Ascending aorta (tissue), 2 donors: Measurements from ENCODE around the gene OLA1. TPM values are rescaled to one million over a fixed set of nuclear protein-coding genes. Genes with fewer than 3 reads are reported as not detected.

Experiments
- DNase-seq, 2 donors: peaks; one replicate each; pipeline ENCODE4 v3.0.0-alpha.2; 2019; ENCODE audit warnings: low spot score in 2 of 2
- H3K27ac ChIP-seq, 2 donors: fragments of 200-600 bp; sonication (generic); one replicate each; pipeline ENCODE4 v1.5.1; 2016 to 2017; ENCODE audit warnings: mild to moderate bottlenecking in 1 of 2
- H3K27me3 ChIP-seq: fragments of 200-600 bp; sonication (generic); one replicate; pipeline ENCODE4 v1.5.1; 2017
- H3K36me3 ChIP-seq, 2 donors: fragments of 200-600 bp; sonication (generic); one replicate each; pipeline ENCODE4 v1.5.1; 2016
- H3K4me1 ChIP-seq, 2 donors: fragments of 200-600 bp; sonication (generic); one replicate each; pipeline ENCODE4 v1.5.1; 2016 to 2017; ENCODE audit warnings: mild to moderate bottlenecking in 1 of 2
- H3K4me3 ChIP-seq, 2 donors: fragments of 200-600 bp; sonication (generic); one replicate each; pipeline ENCODE4 v1.5.1; 2016 to 2017; ENCODE audit warnings: mild to moderate bottlenecking in 1 of 2
- H3K9me3 ChIP-seq, 2 donors: fragments of 200-600 bp; sonication (generic); one replicate each; pipeline ENCODE4 v1.5.1; 2016
- intact Hi-C: fragments of 100-400 bp; cut with DNase I; formaldehyde crosslinking; loops from one replicate; pipeline ENCODE4 v1.15.1; 2023
- total RNA-seq: library from RNA; depleted of rRNA; stranded (reverse); fragments of >200 nt; gene quantifications from one replicate; pipeline ENCODE4 v1.1.0, GENCODE V29; 2016
- TF ChIP-seq, protein P1 (sequence below), 3 experiments: fragments of 200-600 bp in 2 of 3; fragments of 450-650 bp in 1 of 3; sonication (generic) in 2 of 3; IDR thresholded peaks; one replicate each; pipeline ENCODE4 v1.5.1; 2016 to 2019; ENCODE audit warnings: antibody characterized with exemption in 3 of 3, mild to moderate bottlenecking in 1 of 3, moderate library complexity in 1 of 3

The OLA1 gene
- total RNA-seq, 1 donor from 2014 or later = 29.5 TPM

DNA sequence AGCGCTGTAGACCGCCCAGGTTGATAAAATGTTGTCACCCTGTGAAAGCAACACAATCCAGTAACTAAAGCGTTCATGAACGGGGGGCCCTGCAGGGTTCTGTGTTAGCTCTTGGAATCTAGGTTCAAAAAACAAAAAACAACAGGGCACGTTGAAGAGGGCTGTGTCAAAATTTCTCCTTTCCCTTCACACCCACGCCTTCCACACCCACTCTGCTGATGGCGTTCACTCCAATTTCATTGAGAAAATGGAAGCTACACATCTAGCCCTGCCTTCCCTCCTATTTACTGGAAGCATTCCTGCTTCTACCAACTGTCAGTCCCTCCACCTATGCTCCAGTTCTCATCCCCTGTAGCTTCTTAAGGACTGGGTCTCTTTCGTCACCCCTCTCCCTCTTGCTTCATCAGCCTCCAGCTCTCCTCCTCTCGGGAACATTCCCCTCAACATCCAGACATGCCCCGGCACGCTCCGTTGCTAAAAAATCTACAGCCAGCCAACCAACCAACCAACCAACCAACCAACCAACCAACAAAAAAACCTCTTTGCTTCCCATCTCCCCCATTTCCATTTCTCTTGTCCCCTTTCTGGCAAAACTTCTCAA, 184.7 kb downstream of the OLA1 start:
- H3K27ac ChIP-seq = no peak overlapping the region
- intact Hi-C loops = no loop called here

DNA sequence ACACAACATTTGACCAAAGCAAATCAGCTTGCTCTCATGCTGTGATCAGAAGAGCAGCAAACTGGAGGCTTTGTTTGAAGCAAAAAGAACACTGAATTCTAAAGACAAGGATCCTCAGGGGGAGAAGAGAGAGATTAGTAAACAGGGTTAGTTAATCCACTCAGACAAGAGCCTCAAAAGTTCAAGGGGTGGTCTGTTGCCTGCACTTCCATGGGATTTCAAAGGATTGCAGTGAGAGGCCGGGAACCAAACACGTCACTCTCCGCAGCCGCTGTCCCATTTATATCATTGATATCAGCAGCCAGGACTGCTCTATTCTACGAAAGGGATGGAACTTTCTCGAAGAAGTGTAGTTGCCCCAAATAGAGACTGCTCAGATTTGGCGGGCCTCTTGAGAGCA, 185.4 kb downstream of the OLA1 start:
- H3K36me3 ChIP-seq = no peaks in the 10 kb centered on the region
- no peak overlapping the region for H3K4me3 ChIP-seq
- H3K27me3 ChIP-seq = no peaks in the 10 kb centered on the region
- intact Hi-C loops = no loop called here
- no peak for DNase-seq
- no peak overlapping the region for H3K27ac ChIP-seq
- no peaks in the 10 kb centered on the region for H3K4me1 ChIP-seq
- TF ChIP-seq, protein P1, sequence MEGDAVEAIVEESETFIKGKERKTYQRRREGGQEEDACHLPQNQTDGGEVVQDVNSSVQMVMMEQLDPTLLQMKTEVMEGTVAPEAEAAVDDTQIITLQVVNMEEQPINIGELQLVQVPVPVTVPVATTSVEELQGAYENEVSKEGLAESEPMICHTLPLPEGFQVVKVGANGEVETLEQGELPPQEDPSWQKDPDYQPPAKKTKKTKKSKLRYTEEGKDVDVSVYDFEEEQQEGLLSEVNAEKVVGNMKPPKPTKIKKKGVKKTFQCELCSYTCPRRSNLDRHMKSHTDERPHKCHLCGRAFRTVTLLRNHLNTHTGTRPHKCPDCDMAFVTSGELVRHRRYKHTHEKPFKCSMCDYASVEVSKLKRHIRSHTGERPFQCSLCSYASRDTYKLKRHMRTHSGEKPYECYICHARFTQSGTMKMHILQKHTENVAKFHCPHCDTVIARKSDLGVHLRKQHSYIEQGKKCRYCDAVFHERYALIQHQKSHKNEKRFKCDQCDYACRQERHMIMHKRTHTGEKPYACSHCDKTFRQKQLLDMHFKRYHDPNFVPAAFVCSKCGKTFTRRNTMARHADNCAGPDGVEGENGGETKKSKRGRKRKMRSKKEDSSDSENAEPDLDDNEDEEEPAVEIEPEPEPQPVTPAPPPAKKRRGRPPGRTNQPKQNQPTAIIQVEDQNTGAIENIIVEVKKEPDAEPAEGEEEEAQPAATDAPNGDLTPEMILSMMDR (IDR thresholded peaks at IDR 0.05) = no peak
- H3K9me3 ChIP-seq = no peaks in the 10 kb centered on the region

More for the DNA sequence above, 184.7 kb downstream of the OLA1 start:
- Histone ChIP-seq H3K36me3 (no peaks in the 10 kb centered on the region), H3K9me3 (no peaks in the 10 kb centered on the region), H3K4me1 (no peaks in the 10 kb centered on the region), H3K27me3 (no peaks in the 10 kb centered on the region), H3K4me3 (no peak overlapping the region)
- TF ChIP-seq, protein P1 (IDR thresholded peaks at IDR 0.05) = no peak
- no peak for DNase-seq

DNA sequence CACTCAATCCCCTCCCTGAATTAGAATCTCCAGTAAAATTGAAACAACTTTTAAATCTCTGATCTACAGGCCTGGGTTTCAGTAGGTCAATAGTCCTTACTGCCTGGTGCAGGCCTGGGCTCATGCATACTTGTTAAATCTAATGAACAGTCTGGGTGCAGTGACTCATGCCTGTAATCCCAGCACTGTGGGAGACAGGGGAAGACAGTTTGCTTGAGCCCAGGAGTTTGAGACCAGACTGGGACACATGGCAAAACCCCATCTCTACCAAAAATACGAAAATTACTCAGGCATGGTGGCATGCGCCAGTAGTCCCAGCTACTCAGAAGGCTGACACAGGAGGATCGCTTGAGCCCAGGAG, 188.5 kb downstream of the OLA1 start:
- Histone ChIP-seq H3K27me3 (no peaks in the 10 kb centered on the region), H3K4me1 (no peaks in the 10 kb centered on the region), H3K4me3 (no peak overlapping the region), H3K9me3 (no peaks in the 10 kb centered on the region), H3K27ac (no peak overlapping the region), H3K36me3 (no peaks in the 10 kb centered on the region)
- TF ChIP-seq, protein P1 (IDR thresholded peaks at IDR 0.05) = no peak
- DNase-seq = no peak
- intact Hi-C loops = no loop called here

DNA sequence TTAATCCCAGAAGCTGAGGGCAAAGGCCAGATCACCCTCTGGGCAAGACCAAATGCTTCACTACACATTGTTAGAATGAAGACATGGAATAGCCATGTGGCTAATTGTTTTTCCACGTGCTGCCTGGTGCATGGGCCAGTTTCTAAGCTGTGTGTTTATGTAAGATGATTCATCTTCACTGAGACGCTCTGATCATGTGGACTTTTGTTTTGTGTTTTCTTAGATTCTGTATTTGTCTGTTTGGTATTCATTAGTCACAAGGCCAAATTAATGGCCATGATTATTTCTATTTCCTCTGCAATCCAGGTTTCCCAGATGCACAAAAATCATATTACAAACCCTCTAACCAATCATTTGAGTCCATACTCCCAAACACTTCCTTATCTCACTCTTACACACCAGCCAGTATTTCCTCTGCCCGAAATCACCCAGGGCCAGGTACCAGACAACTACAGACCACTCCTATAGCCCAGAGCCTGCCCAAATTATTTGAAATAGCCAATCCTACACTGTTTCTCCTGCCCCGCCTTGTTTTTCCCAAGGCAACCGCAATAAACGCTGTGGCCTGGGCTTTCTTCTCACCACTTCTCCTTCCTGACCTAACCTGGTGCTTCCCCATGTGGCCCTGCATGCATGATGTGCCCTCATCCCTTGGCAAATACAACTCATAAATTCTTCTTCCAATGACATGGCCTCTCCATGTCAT, 189.0 kb downstream of the OLA1 start:
- no peak overlapping the region for H3K4me3 ChIP-seq
- H3K27me3 ChIP-seq = no peaks in the 10 kb centered on the region
- H3K9me3 ChIP-seq = no peaks in the 10 kb centered on the region
- TF ChIP-seq, protein P1 (IDR thresholded peaks at IDR 0.05) = no peak
- no peaks in the 10 kb centered on the region for H3K36me3 ChIP-seq
- no peaks in the 10 kb centered on the region for H3K4me1 ChIP-seq
- intact Hi-C loops = no loop called here
- no peak overlapping the region for H3K27ac ChIP-seq
- no peak for DNase-seq

- DNase-seq = no peak
- H3K4me1 ChIP-seq = no peaks in the 10 kb centered on the region
- no peak overlapping the region for H3K27ac ChIP-seq
- TF ChIP-seq, protein P1 (IDR thresholded peaks at IDR 0.05) = no peak
- H3K4me3 ChIP-seq = no peak overlapping the region
- H3K27me3 ChIP-seq = no peaks in the 10 kb centered on the region
- intact Hi-C loops = no loop called here
- H3K9me3 ChIP-seq = no peaks in the 10 kb centered on the region
- no peaks in the 10 kb centered on the region for H3K36me3 ChIP-seq
Observed at GRCh38 chr2:174058456-174058855, 189.9 kb downstream of the OLA1 start.
